Coronary artery (tissue), 2 donors: ENCODE data around the gene OR11H6.

Source experiments
- DNase-seq: peaks from one replicate; pipeline ENCODE4 v3.0.0-alpha.2; 2017; ENCODE audit warnings: low spot score
- H3K27ac ChIP-seq, 2 donors: fragments of 200-600 bp; sonication (generic); one replicate each; pipeline ENCODE4 v1.5.1; 2016 to 2019
- H3K4me3 ChIP-seq: fragments of 200-600 bp; sonication (generic); 2 replicates; pipeline ENCODE4 v1.5.1; 2016; ENCODE audit warnings: mild to moderate bottlenecking, moderate library complexity
- CTCF ChIP-seq: fragments of 200-600 bp; sonication (generic); IDR thresholded peaks from one replicate; pipeline ENCODE4 v1.5.1; 2019; ENCODE audit warnings: antibody characterized with exemption

OR11H6 gene

GRCh38 chr14:20274062-20274461, 50.6 kb downstream of the OR11H6 start:
- TF ChIP-seq CTCF = no peak

More at GRCh38 chr14:20274062-20274461, 50.6 kb downstream of the OR11H6 start:
- no peak for DNase-seq
- no peak overlapping the region for H3K4me3 ChIP-seq
- H3K27ac ChIP-seq = no peak overlapping the region
